Mesenchymal stem cell (in vitro differentiated cells and primary cell): ENCODE measurements around the gene TNNI3K.

ENCODE experiments used
- DNase-seq: peaks from one replicate; pipeline ENCODE4 v3.0.0-alpha.2; 2013
- H2AFZ ChIP-seq: one replicate; pipeline ENCODE4 v1.6.1; 2013; ENCODE audit warnings: low read depth, mild to moderate bottlenecking, control low read depth, inconsistent platforms, low read length, moderate library complexity
- H2AK5ac ChIP-seq: 2 replicates; pipeline ENCODE4 v1.6.1; 2013; ENCODE audit warnings: low read length, moderate library complexity, mild to moderate bottlenecking, inconsistent platforms; ENCODE audit not compliant: severe bottlenecking
- H2BK120ac ChIP-seq: one replicate; pipeline ENCODE4 v1.6.1; 2013; ENCODE audit warnings: low read depth, mild to moderate bottlenecking, inconsistent platforms, low read length, moderate library complexity
- H2BK12ac ChIP-seq, 2 experiments: one replicate each; pipeline ENCODE4 v1.6.1; 2013; ENCODE audit warnings: inconsistent platforms in 2 of 2, low read length in 2 of 2, mild to moderate bottlenecking in 2 of 2, moderate library complexity in 2 of 2, control low read depth in 1 of 2
- H2BK15ac ChIP-seq: one replicate; pipeline ENCODE4 v1.6.1; 2013; ENCODE audit warnings: mild to moderate bottlenecking, low read depth, inconsistent platforms; ENCODE audit not compliant: poor library complexity, severe bottlenecking
- H2BK5ac ChIP-seq: 2 replicates; pipeline ENCODE4 v1.6.1; 2013; ENCODE audit warnings: low read depth, mild to moderate bottlenecking, low read length, control low read depth, inconsistent platforms; ENCODE audit not compliant: poor library complexity, severe bottlenecking
- H3K14ac ChIP-seq, 2 experiments: one replicate each; pipeline ENCODE4 v1.6.1; 2013; ENCODE audit warnings: inconsistent platforms in 2 of 2, low read length in 2 of 2, control low read depth in 1 of 2, mild to moderate bottlenecking in 1 of 2, moderate library complexity in 1 of 2
- H3K18ac ChIP-seq, 2 experiments: one replicate each; pipeline ENCODE4 v1.6.1; 2013; ENCODE audit warnings: inconsistent platforms in 2 of 2, low read length in 2 of 2, control low read depth in 1 of 2, low read depth in 1 of 2, mild to moderate bottlenecking in 1 of 2
- H3K23ac ChIP-seq, 2 experiments: one replicate each; pipeline ENCODE4 v1.6.1; 2013; ENCODE audit warnings: inconsistent platforms in 2 of 2, low read length in 2 of 2, mild to moderate bottlenecking in 2 of 2, moderate library complexity in 2 of 2, control low read depth in 1 of 2
- H3K27ac ChIP-seq: 2 replicates; pipeline ENCODE4 v1.5.1; 2013; ENCODE audit warnings: mild to moderate bottlenecking, moderate library complexity, low read length, control low read depth, inconsistent platforms; ENCODE audit not compliant: poor library complexity, severe bottlenecking
- H3K27me3 ChIP-seq, 2 experiments: 2 replicates each; pipeline versions ENCODE4 v1.6.1 to v1.7.0; 2013; ENCODE audit warnings: low read length in 2 of 2, mild to moderate bottlenecking in 2 of 2, moderate library complexity in 2 of 2, control low read depth in 1 of 2, inconsistent platforms in 1 of 2; ENCODE audit not compliant: control insufficient read depth in 1 of 2, insufficient read depth in 1 of 2
- H3K36me3 ChIP-seq, 2 experiments: 2 replicates each; pipeline versions ENCODE4 v1.6.1 to v1.7.0; 2013; ENCODE audit warnings: low read length in 2 of 2, control low read depth in 1 of 2, inconsistent platforms in 1 of 2, low read depth in 1 of 2, mild to moderate bottlenecking in 1 of 2; ENCODE audit not compliant: insufficient read depth in 2 of 2, control insufficient read depth in 1 of 2
- H3K4ac ChIP-seq, 2 experiments: one replicate each; pipeline ENCODE4 v1.6.1; 2013; ENCODE audit warnings: inconsistent platforms in 2 of 2, low read length in 2 of 2, mild to moderate bottlenecking in 2 of 2, moderate library complexity in 2 of 2, control low read depth in 1 of 2, low read depth in 1 of 2
- H3K4me1 ChIP-seq: 2 replicates; pipeline ENCODE4 v1.6.1; 2013; ENCODE audit warnings: low read depth, low read length, control low read depth; ENCODE audit not compliant: control insufficient read depth, insufficient read depth
- H3K4me2 ChIP-seq: 2 replicates; pipeline ENCODE4 v1.6.1; 2013; ENCODE audit warnings: low read length, mild to moderate bottlenecking, inconsistent platforms; ENCODE audit not compliant: poor library complexity, severe bottlenecking
- H3K4me3 ChIP-seq, 2 experiments: 2 replicates each; pipeline versions ENCODE4 v1.5.1 to v1.7.0; 2013; ENCODE audit warnings: low read length in 2 of 2, mild to moderate bottlenecking in 2 of 2, control low read depth in 1 of 2, low read depth in 1 of 2; ENCODE audit not compliant: insufficient read depth in 1 of 2
- H3K79me1 ChIP-seq: replicated peaks from 2 replicates; pipeline ENCODE4 v1.6.1; 2013; ENCODE audit warnings: mild to moderate bottlenecking, control low read depth, low read length, inconsistent platforms; ENCODE audit not compliant: poor library complexity, severe bottlenecking
- H3K9ac ChIP-seq: 2 replicates; pipeline ENCODE4 v1.7.0; 2013; ENCODE audit warnings: mild to moderate bottlenecking, low read length, moderate library complexity
- H3K9me3 ChIP-seq: 2 replicates; pipeline ENCODE4 v1.7.0; 2013; ENCODE audit warnings: mild to moderate bottlenecking, low read length; ENCODE audit not compliant: control insufficient read depth
- H4K8ac ChIP-seq: one replicate; pipeline ENCODE4 v1.6.1; 2013; ENCODE audit warnings: inconsistent platforms, mild to moderate bottlenecking, low read length, moderate library complexity
- H4K91ac ChIP-seq: one replicate; pipeline ENCODE4 v1.6.1; 2013; ENCODE audit warnings: mild to moderate bottlenecking, low read length, inconsistent platforms
- WGBS: methylation state at CpG from one replicate; pipeline ENCODE4 v1.1.7; 2013; ENCODE audit warnings: mixed read lengths; 5-methylcytosine and 5-hydroxymethylcytosine counted together

TNNI3K gene

GRCh38 chr1:74420467-74420866, 185.3 kb downstream of the TNNI3K start:
- no peak overlapping the region for H4K8ac ChIP-seq

GRCh38 chr1:74422421-74423292, 187.5 kb downstream of the TNNI3K start:
- Histone ChIP-seq H2BK15ac (no peak overlapping the region), H4K91ac (no peak overlapping the region), H3K14ac (no peak overlapping the region), H2BK5ac (no peak overlapping the region), H3K27me3 (no peaks in the 10 kb centered on the region), H3K18ac (no peak overlapping the region), H2BK12ac (no peak overlapping the region), H3K4me1 (no peaks in the 10 kb centered on the region), H3K9ac (no peak overlapping the region), H3K4me2 (no peak overlapping the region), H2AFZ (no peak overlapping the region), H3K27ac (no peak overlapping the region), H3K4ac (no peak overlapping the region), H2BK120ac (no peak overlapping the region), H3K23ac (no peak overlapping the region), H3K79me1 (no peaks in the 10 kb centered on the region), H3K36me3 (no peaks in the 10 kb centered on the region), H3K4me3 (no peak overlapping the region), H4K8ac (no peak overlapping the region), H3K9me3 (no peaks in the 10 kb centered on the region), H2AK5ac (no peak overlapping the region)
- 68% methylated on average over 4 of the region's 4 CpGs for WGBS
- DNase-seq: peak; percentile 2

More at GRCh38 chr1:74420467-74420866, 185.3 kb downstream of the TNNI3K start:
- Histone ChIP-seq H2BK12ac (no peak overlapping the region), H4K91ac (no peak overlapping the region), H3K14ac (no peak overlapping the region), H3K9ac (no peak overlapping the region), H3K18ac (no peak overlapping the region), H2AK5ac (no peak overlapping the region), H2BK120ac (no peak overlapping the region), H3K79me1 (no peaks in the 10 kb centered on the region), H2BK15ac (no peak overlapping the region), H3K9me3 (no peaks in the 10 kb centered on the region), H2BK5ac (no peak overlapping the region), H3K4ac (no peak overlapping the region), H3K4me2 (no peak overlapping the region), H3K27ac (no peak overlapping the region), H3K23ac (no peak overlapping the region), H3K4me1 (no peaks in the 10 kb centered on the region), H3K36me3 (no peaks in the 10 kb centered on the region), H2AFZ (no peak overlapping the region), H3K27me3 (no peaks in the 10 kb centered on the region), H3K4me3 (no peak overlapping the region)
- no CpG with 5 or more reads among the region's 2 CpGs for WGBS
- no peak for DNase-seq

GRCh38 chr1:74423471-74423870, 188.3 kb downstream of the TNNI3K start:
- DNase-seq: no peak
- no peak overlapping the region for H3K23ac ChIP-seq
- H2AK5ac ChIP-seq: no peak overlapping the region
- no peak overlapping the region for H2BK15ac ChIP-seq
- H3K36me3 ChIP-seq: no peaks in the 10 kb centered on the region
- H3K9me3 ChIP-seq: no peaks in the 10 kb centered on the region
- H4K91ac ChIP-seq: no peak overlapping the region
- WGBS: 90% methylated on average over 2 of the region's 2 CpGs
- no peak overlapping the region for H3K4ac ChIP-seq
- H2BK120ac ChIP-seq: no peak overlapping the region
- H3K4me1 ChIP-seq: no peaks in the 10 kb centered on the region
- H3K14ac ChIP-seq: no peak overlapping the region
- H2AFZ ChIP-seq: no peak overlapping the region
- H3K79me1 ChIP-seq: no peaks in the 10 kb centered on the region
- H3K27me3 ChIP-seq: no peaks in the 10 kb centered on the region
- H3K4me3 ChIP-seq: no peak overlapping the region
- H3K9ac ChIP-seq: no peak overlapping the region
- H2BK5ac ChIP-seq: no peak overlapping the region
- no peak overlapping the region for H3K18ac ChIP-seq
- no peak overlapping the region for H3K4me2 ChIP-seq
- H2BK12ac ChIP-seq: no peak overlapping the region
- H4K8ac ChIP-seq: no peak overlapping the region
- H3K27ac ChIP-seq: no peak overlapping the region

- Histone ChIP-seq H4K91ac (no peak overlapping the region), H3K4me1 (no peaks in the 10 kb centered on the region), H2AK5ac (no peak overlapping the region), H3K18ac (no peak overlapping the region), H3K9me3 (no peaks in the 10 kb centered on the region), H3K4ac (no peak overlapping the region), H3K27me3 (no peaks in the 10 kb centered on the region), H3K4me2 (no peak overlapping the region), H3K14ac (no peak overlapping the region), H2BK120ac (no peak overlapping the region), H4K8ac (no peak overlapping the region), H2AFZ (no peak overlapping the region), H3K36me3 (no peaks in the 10 kb centered on the region), H3K27ac (no peak overlapping the region), H3K9ac (no peak overlapping the region), H3K23ac (no peak overlapping the region), H2BK5ac (no peak overlapping the region), H2BK15ac (no peak overlapping the region), H3K4me3 (no peak overlapping the region), H2BK12ac (no peak overlapping the region), H3K79me1 (no peaks in the 10 kb centered on the region)
- DNase-seq: no peak
- WGBS: 79% methylated on average over 4 of the region's 6 CpGs
These were observed 190.5 kb downstream of the TNNI3K start for GRCh38 chr1:74425676-74426075.
